Measurements from ENCODE around the gene NDUFB1. TPM values are rescaled to one million over a fixed set of nuclear protein-coding genes. Genes with fewer than 3 reads are reported as not detected.

Gene NDUFB1
- total RNA-seq, 1 donor from 2014 or later, result 60.8 TPM

DNA sequence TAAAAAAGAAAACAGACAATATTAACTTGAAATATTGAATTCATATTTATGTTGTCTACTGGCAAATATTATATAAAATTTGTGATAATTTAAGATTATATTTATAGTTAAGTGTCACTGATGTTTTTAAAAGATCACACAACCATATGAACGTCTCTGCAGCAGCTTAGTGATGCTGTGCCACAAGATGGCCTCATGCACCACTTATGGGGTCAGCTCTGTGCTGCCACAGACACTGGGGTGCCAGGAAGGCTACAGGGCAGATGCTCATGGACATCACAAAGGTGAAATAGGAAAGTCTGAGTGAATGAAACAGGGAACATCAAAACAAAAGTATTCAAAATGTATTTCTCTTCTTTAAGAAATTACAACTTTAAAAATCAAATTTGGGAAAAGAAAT, 28.2 kb downstream of the NDUFB1 start:
- TF ChIP-seq, protein P1, sequence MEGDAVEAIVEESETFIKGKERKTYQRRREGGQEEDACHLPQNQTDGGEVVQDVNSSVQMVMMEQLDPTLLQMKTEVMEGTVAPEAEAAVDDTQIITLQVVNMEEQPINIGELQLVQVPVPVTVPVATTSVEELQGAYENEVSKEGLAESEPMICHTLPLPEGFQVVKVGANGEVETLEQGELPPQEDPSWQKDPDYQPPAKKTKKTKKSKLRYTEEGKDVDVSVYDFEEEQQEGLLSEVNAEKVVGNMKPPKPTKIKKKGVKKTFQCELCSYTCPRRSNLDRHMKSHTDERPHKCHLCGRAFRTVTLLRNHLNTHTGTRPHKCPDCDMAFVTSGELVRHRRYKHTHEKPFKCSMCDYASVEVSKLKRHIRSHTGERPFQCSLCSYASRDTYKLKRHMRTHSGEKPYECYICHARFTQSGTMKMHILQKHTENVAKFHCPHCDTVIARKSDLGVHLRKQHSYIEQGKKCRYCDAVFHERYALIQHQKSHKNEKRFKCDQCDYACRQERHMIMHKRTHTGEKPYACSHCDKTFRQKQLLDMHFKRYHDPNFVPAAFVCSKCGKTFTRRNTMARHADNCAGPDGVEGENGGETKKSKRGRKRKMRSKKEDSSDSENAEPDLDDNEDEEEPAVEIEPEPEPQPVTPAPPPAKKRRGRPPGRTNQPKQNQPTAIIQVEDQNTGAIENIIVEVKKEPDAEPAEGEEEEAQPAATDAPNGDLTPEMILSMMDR (IDR thresholded peaks at IDR 0.05; ENCODE audit: insufficient read depth, low read length, severe bottlenecking), result no peak
- no peaks in the 10 kb centered on the region for H3K27me3 ChIP-seq (ENCODE audit: control insufficient read depth, insufficient read depth, low read length)
- FAIRE-seq (no peak), DNase-seq (ENCODE audit: low read depth) (no peak)
- no peak overlapping the region for H3K4me3 ChIP-seq (ENCODE audit: low read depth, low read length)
- peaks cover 4% of the 10 kb centered on the region for H3K36me3 ChIP-seq (ENCODE audit: control insufficient read depth, insufficient read depth, low read length)

DNA sequence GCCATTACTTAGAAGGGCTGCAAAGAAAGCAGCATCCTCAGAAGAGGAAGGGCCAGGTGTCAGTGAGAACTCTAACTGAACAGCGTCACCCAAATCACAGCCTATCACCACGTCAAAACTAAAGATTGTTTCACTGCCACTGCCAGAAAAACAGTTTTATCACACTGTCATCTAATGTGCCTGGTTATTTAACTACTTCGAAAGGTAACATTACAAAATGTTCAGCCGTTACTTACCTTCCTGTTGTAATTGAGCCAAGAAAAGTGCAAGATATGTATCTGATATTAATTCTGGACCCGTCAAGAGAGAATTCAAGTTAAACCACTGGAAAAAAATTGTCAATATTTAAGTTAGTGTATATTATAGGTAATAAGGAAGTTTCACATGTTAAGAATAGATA, 33.0 kb downstream of the NDUFB1 start:
- peaks cover 5% of the 10 kb centered on the region for H3K36me3 ChIP-seq (ENCODE audit: control insufficient read depth, insufficient read depth, low read length)
- DNase-seq (ENCODE audit: low read depth) (no peak), FAIRE-seq (no peak)
- H3K27me3 ChIP-seq (ENCODE audit: control insufficient read depth, insufficient read depth, low read length), result no peaks in the 10 kb centered on the region
- TF ChIP-seq, protein P1 (IDR thresholded peaks at IDR 0.05; ENCODE audit: insufficient read depth, low read length, severe bottlenecking), result no peak
- no peak overlapping the region for H3K4me3 ChIP-seq (ENCODE audit: low read depth, low read length)

DNA sequence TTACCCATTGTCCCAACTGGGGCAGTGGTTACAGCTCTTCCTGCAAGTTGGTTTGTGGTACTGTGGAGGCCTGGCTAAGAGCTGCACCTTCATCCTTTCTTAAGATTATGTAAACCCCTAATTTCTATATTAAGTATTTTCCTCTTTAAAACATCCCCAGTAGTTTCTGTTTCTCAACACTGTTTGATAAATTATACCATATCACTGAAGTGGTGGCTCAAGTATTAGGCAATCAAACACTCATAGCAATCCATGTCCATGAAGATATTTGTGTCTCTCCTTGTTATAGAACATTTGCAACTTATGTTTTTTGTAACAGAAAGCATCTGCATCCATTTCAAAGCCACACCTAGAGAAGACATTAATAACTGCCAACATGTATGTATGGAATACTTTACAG, 47.0 kb downstream of the NDUFB1 start:
- FAIRE-seq (no peak), DNase-seq (ENCODE audit: low read depth) (no peak)
- Histone ChIP-seq H3K27me3 (ENCODE audit: control insufficient read depth, insufficient read depth, low read length) (no peaks in the 10 kb centered on the region), H3K4me3 (ENCODE audit: low read depth, low read length) (no peak overlapping the region), H3K36me3 (ENCODE audit: control insufficient read depth, insufficient read depth, low read length) (peaks cover 2% of the 10 kb centered on the region)
- TF ChIP-seq, protein P1 (IDR thresholded peaks at IDR 0.05; ENCODE audit: insufficient read depth, low read length, severe bottlenecking), result no peak

Other genes starting within 250 kb of the NDUFB1 start
- under 0.01 and 0.26 TPM in 2 replicates for gene FBLN5, start 174.0 kb downstream of the NDUFB1 start, total RNA-seq
- gene TRIP11, start 81.6 kb downstream of the NDUFB1 start, total RNA-seq, result 13.2 and 23.8 TPM in 2 replicates
- 34.2 and 67.0 TPM in 2 replicates for gene ATXN3, start 15.1 kb downstream of the NDUFB1 start, total RNA-seq
- gene CPSF2, start 263 bp upstream of the NDUFB1 start, total RNA-seq, result 33.4 and 35.3 TPM in 2 replicates
- gene SLC24A4, start 201.5 kb upstream of the NDUFB1 start, total RNA-seq, result not detected in 2 replicates

All from bronchial epithelial cell (primary cell).